ENCODE data around the gene MPP7.
"Not testable (repeated sequence)": the region's sequence is repeated elsewhere in the genome, so short reads cannot be mapped to it uniquely, and the experiment has no call there.

MPP7 gene

DNA sequence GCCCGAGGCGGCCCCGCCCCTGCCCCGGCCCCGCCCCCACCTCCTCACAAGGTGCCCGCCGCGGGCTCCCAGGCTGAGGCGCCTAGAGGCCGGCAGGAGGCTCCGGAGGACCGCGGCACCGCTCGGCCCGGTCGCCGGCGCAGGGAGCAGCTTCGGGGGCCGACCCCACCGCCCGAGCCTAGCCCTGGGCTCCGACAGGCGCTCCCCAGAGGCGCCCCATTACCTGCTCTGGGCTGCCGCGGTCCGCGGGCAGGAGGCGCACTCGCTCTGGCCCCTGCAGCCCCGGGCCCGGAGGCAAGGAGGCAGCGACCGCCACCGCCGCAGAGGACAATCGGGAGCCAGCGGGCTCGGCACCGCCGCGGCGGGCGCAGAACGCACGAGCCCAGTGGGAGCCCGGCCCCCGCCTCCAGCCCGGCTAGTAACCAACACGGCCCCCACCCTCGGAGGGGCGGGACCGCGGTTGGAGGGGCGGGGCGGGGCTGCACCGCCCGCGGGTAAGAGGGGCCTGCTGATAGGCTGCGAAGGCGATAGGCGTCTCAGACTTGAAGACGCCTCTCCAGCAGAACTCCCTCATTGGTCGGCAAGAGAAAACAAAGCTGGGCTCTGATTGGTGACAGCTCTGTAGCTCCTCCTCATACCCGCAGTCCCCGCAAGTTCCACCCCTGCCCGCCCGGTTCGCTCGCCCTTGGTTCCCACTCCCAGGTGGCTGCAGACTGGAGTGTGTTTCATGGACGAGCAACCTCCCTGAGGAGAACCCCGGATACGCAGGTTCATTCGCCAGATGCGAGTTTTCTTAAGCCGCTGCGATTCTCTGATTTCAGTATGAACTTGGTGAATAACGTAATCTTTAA is at the start of gene MPP7:
Gene MPP7, minus strand, starts transcription at position 427 of the 851 bp plus-strand sequence. CDS start 64,460 bp downstream, outside the sequence.
- peak; percentile 90 for DNase-seq (ENCODE audit: low read depth)

DNA sequence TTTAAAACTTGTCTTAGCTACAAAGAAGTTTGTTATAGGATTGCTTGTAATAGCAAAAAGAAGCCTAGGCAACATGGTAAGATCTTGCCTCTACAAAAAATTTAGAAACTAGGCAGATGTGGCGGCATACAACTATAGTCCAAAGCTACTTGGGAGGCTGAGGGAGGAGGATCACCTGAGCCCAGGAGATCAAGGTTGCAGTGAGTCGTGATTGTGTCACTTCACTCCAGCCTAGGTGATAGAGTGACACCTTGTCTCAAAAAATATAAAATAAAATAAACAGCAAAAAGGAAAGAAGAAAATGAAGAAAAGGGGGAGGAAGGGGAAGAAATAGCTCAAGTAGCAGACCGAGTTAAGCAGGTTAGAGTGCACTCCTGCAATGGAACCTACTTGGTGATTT is 47.0 kb upstream of the MPP7 start:
- no peak for DNase-seq (ENCODE audit: low read depth)

DNA sequence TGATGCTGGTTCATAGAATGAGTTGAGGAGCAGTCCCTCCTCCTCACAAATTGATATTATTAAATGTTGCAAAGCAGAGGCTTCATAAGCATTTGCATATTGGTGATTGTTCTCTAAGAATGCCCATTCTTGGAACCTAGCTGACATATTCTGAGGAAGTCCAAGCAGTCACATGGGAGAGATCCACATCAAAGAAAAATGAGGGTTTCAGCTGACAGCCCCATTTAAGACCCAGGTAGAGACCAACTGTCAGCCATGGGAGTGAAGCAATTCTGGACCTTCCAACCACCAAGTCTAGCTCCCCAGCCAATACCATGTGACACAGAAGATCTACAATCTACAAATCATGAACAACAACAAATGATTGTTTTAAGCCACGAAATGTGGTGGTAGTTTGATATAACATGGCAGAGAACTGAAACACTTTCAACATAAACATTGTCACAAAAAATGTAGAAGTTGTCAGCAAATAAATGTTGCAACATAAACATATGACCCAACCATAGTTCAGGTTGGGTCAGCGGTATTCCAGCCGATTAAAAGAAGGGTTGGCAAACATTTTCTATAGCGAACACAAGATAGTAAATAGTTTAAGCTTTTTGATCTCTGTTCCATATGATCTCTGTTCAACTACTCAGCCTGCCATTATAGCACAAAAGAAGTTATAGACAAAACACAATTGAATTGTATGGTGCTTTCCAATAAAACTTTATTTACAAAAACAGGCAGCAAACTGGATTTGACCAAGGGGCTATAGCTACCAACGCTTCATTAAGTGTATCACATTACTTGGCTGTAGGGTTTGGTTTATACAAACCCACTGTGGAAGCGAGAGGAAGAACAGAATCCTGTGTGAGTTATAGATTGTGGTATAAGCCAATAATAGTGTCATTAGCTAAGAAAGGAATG is 41.4 kb upstream of the MPP7 start:
- DNase-seq (ENCODE audit: low read depth) = no peak

DNA sequence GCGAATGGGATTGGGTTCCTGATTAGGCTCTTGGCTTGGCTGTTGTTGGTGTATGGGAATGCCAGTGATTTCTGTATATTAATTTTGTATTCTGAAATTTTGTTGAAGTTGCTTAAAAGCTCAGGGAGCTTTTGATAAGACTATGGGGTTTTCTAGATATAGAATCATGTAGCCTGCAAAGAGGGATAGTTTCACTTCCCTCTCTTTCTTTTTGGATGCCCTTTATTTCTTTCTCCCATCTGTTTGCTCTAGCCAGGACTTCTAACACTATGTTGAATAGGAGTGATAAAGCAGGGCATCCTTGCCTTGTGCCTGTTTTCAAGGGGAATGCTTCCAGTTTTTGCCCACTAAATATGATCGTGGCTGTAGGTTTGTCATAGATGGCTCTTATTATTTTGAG is 40.4 kb upstream of the MPP7 start:
- no peak for DNase-seq (ENCODE audit: low read depth)

DNA sequence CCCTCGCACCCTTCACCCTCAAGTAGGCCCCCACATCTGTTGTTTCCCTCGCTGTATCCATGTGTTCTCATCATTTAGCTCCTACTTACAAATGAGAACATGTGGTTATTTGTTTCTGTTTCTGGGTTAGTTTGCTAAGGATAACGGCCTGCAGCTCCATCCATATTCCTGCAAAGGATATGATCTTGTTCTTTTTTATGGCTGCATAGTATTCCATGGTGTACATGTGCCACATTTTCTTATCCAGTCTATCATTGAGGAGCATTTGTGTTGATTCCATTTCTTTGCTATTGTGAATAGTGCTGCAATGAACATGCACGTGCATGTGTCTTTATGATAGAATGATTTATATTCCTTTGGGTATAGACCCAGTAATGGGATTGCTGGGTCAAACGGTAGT is 38.8 kb upstream of the MPP7 start:
- not testable (repeated sequence) for DNase-seq (ENCODE audit: low read depth)

DNA sequence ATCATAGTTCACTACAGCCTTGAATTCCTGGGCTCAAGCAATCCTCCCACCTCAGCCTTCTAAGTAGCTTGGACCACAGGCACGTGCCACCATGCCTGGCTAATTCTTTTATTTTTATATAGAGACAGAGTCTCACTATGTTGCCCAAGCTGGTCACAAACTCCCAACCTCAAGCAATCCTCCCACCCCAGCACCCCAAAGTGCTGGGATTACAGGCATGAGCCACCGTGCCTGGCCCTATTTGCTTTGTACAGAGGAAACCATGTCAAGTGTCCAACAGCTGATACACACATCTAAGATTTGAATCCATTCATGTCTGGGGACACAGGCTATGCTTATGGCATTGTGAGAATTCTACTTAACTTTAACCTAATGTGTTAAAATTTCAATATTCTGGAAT is 29.9 kb upstream of the MPP7 start:
- no peak for DNase-seq (ENCODE audit: low read depth)

DNA sequence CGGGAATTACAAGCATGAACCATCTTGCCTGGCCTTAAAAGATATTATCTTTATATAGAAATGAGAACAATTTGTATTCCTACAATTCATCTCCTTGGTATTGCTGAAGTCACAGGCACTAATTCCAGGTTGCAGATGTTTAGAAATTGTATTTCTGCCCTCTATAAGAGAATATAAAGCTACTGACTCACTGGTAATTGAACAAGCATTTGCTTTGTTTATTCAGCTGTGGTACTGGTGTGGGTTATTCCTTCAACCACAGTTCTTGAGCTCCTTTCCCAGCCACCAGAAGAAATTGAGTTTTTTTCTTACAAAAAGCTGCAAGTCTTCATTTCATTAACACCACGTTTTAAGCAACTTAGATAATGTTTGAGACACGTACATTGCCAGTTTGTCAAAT is 29.0 kb upstream of the MPP7 start:
- DNase-seq (ENCODE audit: low read depth) = no peak

DNA sequence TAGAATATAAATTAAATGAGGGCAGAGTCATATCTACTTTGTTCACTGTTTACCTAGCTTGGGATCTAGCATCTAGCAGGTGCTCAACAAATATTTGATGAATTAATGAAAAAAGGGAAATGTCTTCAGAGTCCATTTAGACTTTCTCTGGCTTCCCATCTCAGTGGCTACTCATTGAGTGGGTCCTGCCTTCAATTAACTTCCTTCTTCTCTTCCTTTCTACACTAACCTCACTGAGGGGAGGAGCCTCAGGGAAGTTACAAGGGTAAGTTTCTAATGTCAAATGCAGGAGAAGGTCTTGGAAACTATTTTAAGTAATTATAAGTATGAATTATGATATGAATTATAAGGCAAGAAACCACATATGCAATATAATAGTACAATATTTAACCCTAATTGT is 28.2 kb upstream of the MPP7 start:
- DNase-seq (ENCODE audit: low read depth) = no peak

DNA sequence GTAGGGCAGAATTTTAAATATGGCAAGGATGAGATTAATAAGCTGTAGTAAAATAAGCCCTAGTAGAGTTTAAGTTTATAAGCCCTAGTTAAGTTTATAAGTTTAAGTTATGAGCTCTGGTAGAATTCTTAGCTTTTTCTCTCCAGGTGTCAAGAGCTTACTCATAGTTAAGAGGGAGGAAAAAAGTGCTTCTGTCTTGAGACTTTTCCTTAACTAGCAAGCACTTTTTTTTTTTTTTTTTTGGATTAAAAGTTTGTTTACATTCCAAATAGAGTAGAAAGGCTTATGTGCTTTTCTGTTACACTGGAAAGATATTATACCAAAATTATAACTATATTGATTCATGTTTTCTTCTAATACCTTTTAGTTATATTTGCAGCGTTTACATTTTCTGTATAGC is 25.5 kb upstream of the MPP7 start:
- DNase-seq (ENCODE audit: low read depth) = no peak

DNA sequence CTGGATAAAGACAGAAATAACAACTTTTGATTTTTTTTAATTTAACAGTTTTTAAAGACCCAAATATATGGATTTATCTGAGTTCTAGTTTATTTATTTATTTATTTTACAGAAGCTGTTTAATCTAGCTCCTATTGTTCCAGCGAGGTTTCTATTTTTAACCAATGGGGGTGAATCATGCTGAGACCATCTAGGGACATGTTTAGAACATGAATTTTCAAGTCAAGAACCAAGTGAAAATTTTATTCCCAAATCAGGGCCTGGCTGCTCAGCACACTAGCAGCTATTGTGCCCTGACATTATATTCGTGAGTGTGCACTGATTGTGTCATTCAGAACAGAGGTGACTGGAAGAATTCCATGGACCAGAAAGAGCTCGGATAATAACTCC is 24.6 kb upstream of the MPP7 start:
- DNase-seq (ENCODE audit: low read depth) = no peak

DNA sequence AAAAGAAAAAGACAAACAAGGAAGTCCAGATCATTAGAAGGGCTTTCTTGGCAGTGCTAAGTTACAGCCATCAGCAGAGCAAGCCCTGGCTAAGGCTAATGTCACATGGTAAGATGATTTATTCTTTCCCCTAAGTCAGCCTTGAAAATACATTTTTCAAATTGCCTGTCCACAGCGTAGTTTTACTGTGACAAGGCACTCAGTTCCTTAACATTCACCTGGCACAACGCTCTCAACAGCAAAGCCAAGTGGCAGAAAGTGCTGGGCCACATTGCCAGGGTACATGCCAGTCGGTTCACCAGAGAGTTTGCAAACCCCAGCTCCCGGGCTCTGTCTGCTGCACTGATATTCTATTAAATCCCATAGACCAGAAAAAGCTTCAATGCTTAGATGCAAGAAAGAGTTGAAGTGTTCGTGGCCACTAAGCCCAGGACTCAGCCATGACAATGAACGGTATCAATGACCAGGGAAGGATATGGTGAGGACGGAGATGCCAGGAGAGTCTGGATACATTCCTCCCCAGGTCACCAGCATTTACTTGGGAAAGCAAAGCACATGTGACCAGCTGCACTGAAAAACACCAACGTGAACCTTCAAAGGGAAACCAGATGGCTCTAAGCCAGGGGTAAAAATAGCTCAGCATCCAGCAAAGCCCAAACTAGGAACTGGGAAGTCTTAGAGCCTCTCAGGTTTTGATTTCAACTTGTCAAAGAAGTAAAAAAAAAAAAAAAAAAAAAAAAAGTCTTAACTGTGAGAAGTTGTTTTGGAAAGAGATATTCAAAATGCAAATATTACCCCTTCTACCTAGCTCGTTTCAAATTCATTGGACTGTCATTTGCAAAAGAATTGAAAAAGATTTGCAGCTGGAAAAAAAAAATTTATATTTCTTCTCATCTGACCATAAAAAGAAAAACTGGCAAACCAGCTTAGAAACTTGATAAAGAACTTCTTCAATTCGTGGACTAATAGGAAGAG is 23.9 kb upstream of the MPP7 start:
- DNase-seq (ENCODE audit: low read depth) = no peak

DNA sequence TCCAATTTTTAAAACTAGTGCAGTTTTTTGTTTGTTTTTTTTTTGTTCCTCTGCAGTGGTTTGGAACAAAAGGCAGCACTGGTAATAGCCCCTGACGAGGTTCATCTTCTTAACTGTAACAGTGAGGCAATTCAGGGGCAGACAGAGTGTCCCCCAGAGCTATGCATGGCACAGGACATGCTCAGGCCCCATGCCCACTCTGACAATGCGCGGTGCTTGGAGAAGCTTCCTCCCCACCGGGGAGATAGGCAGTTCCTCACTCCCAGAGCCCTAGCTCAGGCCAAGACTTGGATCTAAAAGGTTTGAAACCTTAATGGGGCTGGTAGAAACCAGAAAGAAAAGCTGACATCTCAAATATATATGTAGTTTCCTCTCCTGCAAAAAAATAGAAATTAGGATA is 17.9 kb upstream of the MPP7 start:
- DNase-seq (ENCODE audit: low read depth) = no peak

DNA sequence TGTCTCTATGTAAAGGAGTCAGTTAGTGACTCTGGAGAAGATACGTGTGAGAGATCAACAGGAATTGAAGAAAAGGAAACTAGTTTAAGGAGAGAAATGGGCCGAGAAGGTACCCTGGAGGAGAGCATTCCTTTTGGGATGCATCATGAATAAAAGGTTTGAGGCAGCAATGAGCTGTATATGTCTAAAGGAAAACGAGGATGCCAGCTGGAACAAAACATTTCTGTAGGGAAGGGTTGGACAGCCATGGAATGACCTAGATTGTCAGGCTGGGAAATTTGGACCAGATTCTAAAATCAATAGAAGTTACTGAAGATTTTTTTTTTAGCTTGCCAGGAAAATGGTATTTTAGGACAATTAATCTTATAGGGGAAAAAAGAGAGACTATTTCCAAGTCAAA is 17.2 kb upstream of the MPP7 start:
- DNase-seq (ENCODE audit: low read depth) = no peak

DNA sequence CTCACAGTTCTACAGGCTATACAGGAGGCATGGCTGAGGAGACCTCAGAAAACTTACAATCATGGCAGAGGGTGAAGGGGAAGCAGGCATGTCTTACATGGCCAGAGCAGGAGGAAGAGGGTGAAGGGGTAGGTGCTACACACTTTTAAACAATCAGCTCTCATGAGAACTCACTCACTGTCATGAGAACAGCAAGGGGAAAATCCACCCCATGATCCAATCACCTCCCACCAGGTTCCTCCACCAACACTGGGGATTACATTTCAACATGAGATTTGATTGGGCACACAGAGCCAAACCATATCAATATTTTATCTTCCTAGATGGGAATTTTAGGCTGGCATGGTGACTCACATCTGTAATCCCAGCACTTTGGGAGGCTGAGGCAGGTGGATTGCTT is 16.2 kb upstream of the MPP7 start:
- DNase-seq (ENCODE audit: low read depth) = not testable (repeated sequence)

DNA sequence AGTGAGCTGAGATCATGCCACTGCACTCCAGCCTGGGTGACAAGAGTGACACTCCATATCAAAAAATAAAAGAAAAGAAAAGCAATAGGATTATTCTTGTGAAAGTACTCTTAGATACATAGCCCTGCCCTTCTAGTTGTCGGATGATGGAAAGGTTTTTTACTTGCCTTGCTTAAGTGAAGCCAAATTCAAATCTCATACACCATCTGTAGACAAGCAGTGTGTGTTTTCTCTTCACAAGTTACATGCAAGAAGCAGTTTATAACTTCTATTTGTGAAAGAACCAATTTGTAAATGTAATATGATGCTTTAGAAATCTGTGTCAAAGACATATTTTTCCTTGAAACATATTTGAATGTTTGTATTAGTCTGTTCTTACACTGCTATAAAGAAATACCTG is 15.8 kb upstream of the MPP7 start:
- no peak for DNase-seq (ENCODE audit: low read depth)

DNA sequence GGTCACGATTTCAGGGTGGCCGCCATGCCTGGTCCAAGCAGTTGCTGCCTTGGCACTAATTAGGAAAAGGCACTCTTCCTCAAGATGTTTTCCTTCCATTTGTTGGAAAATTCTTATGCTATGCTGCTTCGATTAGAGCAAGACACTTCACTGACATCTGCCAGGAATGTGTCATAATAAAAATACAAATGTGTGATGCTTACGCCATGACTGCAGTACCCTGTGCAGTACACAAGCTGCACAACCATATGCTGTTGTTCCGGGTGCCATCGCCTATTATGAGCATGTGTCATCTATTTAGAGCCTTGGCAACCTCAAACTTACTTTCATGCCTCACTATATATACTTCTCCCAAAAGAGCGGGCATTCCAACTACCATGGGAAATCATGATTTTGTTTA is 14.9 kb upstream of the MPP7 start:
- DNase-seq (ENCODE audit: low read depth) = no peak

DNA sequence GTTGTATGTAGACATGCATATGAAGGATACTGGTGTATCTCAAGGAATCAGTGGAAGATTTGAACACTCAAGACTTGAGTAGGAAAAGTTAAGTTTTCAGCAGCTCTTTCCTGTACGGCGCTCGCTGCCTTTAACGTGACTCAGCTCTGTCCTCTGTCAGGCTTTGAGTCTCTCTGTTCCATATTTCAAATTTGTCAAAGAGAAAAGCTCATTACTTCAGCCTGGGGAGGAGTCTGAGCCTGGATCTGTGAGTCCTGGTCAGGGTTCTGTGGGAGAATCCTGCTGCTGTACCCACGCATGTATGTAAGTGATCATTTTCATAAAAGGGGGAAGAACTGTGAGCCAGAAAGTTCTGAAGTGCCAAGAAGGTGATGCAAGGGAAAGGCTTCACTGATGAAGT is 13.8 kb upstream of the MPP7 start:
- no peak for DNase-seq (ENCODE audit: low read depth)

DNA sequence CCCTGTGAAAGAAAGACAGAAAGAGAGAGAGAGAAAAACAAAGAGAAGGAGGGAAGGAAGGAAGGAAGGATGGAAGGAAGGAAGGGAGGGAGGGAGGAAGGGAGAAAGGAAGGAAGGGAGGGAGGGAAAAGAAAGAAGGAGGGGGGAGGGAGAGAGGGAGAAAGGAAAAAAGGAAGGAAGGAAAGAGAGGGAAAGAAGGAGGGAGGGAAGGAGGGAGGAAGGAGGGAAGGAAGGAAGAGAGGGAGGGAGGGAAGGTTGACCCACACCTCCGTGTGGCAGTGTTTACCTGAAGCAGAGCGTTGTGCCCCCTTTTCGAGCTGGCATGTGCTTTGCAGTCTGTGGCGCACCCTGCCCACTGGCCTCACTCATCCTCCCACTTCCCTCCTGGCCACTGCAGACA is 12.3 kb upstream of the MPP7 start:
- DNase-seq (ENCODE audit: low read depth) = no peak

DNA sequence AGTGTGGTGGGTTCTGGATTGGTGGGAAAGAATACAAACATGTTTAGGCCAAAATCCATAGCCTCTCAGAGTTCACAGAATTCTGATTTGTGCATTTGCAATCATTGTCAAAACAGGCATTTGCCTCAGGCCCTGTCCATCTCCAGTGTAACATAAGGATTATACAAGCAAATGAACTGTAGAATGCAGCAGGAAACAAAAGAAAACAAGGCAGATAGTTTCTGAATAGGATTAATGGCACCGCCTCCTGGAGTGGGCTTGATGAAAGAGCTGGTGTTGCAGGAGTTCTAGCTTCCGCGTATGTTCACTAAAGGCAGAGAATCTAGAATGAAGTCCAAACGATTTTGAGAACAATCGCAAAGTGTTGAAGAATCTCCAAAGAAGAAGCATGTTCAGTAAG is 11.3 kb upstream of the MPP7 start:
- no peak for DNase-seq (ENCODE audit: low read depth)

DNA sequence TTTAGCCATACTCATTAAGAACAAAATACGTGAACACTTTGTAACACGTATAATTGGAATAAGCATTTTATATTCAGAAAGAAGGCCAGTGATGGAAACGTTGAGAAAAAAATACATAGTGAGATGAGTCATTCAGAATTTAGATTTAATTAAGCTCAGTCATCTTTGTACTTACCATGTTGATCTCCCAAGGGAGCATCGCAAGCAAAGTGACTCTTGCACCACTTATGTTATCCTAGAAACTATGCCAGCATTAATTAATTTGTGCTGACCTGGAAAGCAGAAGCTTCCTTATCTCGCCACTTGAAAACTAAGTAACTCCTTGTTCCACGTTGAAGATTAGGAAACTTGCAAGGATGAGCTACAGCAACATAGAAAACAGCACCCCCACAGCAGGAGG is 9.7 kb upstream of the MPP7 start:
- no peak for DNase-seq (ENCODE audit: low read depth)

DNA sequence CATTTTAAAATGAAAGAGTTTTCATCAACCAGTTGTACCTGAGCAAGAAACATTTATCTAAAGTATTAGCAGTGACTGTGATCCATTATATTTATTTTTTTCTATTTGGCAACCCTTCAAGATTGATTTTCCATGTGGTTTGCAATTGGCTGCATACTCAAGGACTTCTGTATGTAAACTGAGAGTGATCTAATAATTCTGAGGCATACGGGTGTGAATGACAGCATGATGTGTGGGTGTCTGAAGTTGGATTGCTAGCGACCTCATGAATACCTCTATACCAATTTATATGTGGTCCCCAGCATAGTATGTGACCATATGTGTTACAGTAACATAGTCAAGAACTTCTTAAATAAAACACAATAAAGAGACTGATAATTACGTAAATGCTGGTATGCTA is 8.2 kb upstream of the MPP7 start:
- DNase-seq (ENCODE audit: low read depth) = no peak

DNA sequence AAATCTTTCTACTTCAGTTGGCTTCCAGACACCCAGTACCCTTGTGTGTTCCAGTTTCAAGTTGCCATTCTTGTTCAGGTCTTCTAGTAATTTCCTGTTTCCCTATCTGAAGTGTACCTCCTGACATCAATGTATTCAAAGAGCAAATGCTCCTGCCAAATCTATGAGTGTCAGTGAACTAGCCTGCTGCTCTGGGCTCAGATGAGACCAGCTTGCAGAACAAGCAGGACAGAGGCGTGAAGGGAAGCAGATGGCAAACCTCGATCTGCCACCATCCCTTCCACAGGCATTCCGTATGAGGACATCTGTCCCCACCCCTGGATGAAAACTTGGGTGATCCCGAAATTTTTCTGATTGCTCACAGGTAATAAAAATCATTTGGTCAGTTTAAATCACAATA is 4.4 kb upstream of the MPP7 start:
- no peak for DNase-seq (ENCODE audit: low read depth)

Data from stimulated activated CD8-positive, alpha-beta memory T cell treated with anti-CD3 and anti-CD28 coated beads, Interleukin-15, amount 100 ng/mL, for 1 hour (primary cell).